Esophagus muscularis mucosa (tissue), 4 donors: ENCODE measurements around the gene RHNO1. TPM values are rescaled to one million over a fixed set of nuclear protein-coding genes. Genes with fewer than 3 reads are reported as not detected.

Experiments used
- DNase-seq: peaks from one replicate; pipeline ENCODE4 v3.0.0-alpha.2; 2017; ENCODE audit errors: extremely low spot score
- H3K27ac ChIP-seq, 4 donors: fragments of 200-600 bp; sonication (generic); replicated peaks in 1 of 4; 1 replicate in 3 of 4; 2 replicates in 1 of 4; pipeline ENCODE4 v1.5.1; 2016 to 2019; ENCODE audit warnings: mild to moderate bottlenecking in 1 of 4
- H3K27me3 ChIP-seq, 4 donors: fragments of 200-600 bp; sonication (generic); one replicate each; pipeline versions ENCODE4 v1.5.1 to v1.6.0; 2016 to 2019
- H3K36me3 ChIP-seq, 4 donors: fragments of 200-600 bp; sonication (generic); one replicate each; pipeline ENCODE4 v1.5.1; 2016 to 2019
- H3K4me1 ChIP-seq, 4 donors: fragments of 200-600 bp; sonication (generic); one replicate each; pipeline ENCODE4 v1.5.1; 2016 to 2019
- H3K4me3 ChIP-seq, 4 donors: fragments of 200-600 bp; sonication (generic); 1 replicate in 2 of 4; 2 replicates in 2 of 4; pipeline ENCODE4 v1.5.1; 2016 to 2019; ENCODE audit warnings: mild to moderate bottlenecking in 4 of 4, moderate library complexity in 1 of 4
- H3K9me3 ChIP-seq, 4 donors: fragments of 200-600 bp; sonication (generic); 1 replicate in 3 of 4; 2 replicates in 1 of 4; pipeline ENCODE4 v1.5.1; 2016 to 2019
- EP300 ChIP-seq: sonication (generic); formaldehyde crosslinking; IDR thresholded peaks from one replicate; pipeline ENCODE4 v1.6.1; 2017; ENCODE audit warnings: antibody characterized with exemption
- POLR2A ChIP-seq: fragments of 450-650 bp; IDR thresholded peaks from one replicate; pipeline ENCODE4 v1.6.1; 2017; ENCODE audit warnings: antibody characterized with exemption, moderate library complexity, mild to moderate bottlenecking, low read depth
- POLR2AphosphoS5 ChIP-seq, 2 donors: sonication (generic); formaldehyde crosslinking; IDR thresholded peaks; one replicate each; pipeline ENCODE4 v1.6.1; 2017; ENCODE audit warnings: antibody characterized with exemption in 2 of 2
- WGBS: methylation state at CpG from one replicate; pipeline ENCODE4 v1.1.5; 2018; 5-methylcytosine and 5-hydroxymethylcytosine counted together
- intact Hi-C: fragments of 100-400 bp; cut with DNase I; formaldehyde crosslinking; loops from one replicate; pipeline ENCODE4 v1.15.1; 2023
- total RNA-seq, 4 donors: library from RNA; depleted of rRNA; stranded (reverse); fragments of >200 nt; gene quantifications; one replicate each; pipeline versions ENCODE4 v1.1.0 to v1.2.1, GENCODE V29; 2016
- TF ChIP-seq, protein P1 (sequence below), 3 experiments: fragments of 200-600 bp in 2 of 3; fragments of 450-650 bp in 1 of 3; sonication (generic) in 2 of 3; IDR thresholded peaks; one replicate each; pipeline ENCODE4 v1.5.1; 2017 to 2019; ENCODE audit warnings: antibody characterized with exemption in 3 of 3, mild to moderate bottlenecking in 2 of 3, moderate library complexity in 1 of 3

The RHNO1 gene
- total RNA-seq, 4 donors from 2014 or later: 7.1 to 9.7 (median 8.9) TPM

DNA sequence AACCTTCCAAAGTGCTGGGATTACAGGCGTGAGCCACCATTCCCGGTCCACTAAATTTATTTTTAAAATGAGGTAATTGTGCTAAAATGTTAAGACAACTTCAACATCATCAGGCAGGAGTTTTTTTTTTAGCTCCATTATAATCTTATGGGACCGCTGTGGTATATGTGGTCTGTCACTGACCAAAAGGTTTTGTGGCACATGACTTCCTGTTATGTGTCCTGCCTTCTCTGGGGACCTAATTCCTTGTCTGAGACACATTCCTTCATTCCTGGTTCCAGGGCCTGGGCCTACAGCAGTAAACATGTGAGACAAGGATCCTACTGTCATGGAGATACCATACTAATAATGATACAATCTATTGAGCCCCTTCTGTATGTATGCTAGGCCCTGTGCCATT is 25.1 kb upstream of the RHNO1 start:
- peaks cover 0 to 8% (median 0%) of the 10 kb centered on the region in 4 donors for H3K36me3 ChIP-seq
- 79% methylated on average over 3 of the region's 3 CpGs for WGBS
- no peak overlapping the region for H3K4me3 ChIP-seq
- H3K27me3 ChIP-seq: no peaks in the 10 kb centered on the region
- intact Hi-C loops: loop anchor here (5.0 to 10.0 kb wide), 2 partner anchors 93 to 190 kb away; no protein-coding TSS in a partner anchor
- H3K4me1 ChIP-seq: peaks cover 0 to 9% (median 4%) of the 10 kb centered on the region in 4 donors
- no peak for DNase-seq
- TF ChIP-seq POLR2A (no peak), EP300 (no peak), POLR2AphosphoS5 (IDR thresholded peaks at IDR 0.05) (no peak)
- TF ChIP-seq, protein P1, sequence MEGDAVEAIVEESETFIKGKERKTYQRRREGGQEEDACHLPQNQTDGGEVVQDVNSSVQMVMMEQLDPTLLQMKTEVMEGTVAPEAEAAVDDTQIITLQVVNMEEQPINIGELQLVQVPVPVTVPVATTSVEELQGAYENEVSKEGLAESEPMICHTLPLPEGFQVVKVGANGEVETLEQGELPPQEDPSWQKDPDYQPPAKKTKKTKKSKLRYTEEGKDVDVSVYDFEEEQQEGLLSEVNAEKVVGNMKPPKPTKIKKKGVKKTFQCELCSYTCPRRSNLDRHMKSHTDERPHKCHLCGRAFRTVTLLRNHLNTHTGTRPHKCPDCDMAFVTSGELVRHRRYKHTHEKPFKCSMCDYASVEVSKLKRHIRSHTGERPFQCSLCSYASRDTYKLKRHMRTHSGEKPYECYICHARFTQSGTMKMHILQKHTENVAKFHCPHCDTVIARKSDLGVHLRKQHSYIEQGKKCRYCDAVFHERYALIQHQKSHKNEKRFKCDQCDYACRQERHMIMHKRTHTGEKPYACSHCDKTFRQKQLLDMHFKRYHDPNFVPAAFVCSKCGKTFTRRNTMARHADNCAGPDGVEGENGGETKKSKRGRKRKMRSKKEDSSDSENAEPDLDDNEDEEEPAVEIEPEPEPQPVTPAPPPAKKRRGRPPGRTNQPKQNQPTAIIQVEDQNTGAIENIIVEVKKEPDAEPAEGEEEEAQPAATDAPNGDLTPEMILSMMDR (IDR thresholded peaks at IDR 0.05): no peak
- H3K9me3 ChIP-seq: no peaks in the 10 kb centered on the region
- no peak overlapping the region for H3K27ac ChIP-seq

DNA sequence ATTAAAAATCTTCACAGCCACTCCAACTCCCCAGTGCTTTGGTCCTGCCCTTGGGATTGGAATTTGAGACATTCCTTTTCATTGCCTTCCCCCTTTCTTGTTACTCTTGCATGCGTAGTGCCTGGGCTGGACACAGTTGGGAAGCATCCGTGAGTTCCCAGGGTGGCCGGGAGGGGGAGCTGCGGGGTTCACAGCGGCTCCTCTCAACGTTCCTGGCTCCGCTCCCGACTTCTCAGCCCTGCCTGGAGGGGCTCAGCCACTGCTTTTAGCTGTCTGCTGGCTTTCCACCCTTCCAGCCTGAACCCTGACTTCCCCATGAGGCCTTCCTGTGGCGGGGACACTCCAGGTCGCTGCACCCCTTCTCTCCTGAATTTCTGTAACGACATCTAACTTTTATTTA is 23.4 kb upstream of the RHNO1 start:
- peaks cover 0 to 9% (median 4%) of the 10 kb centered on the region in 4 donors for H3K4me1 ChIP-seq
- H3K36me3 ChIP-seq: peaks cover 0 to 11% (median 9%) of the 10 kb centered on the region in 4 donors
- DNase-seq: peak; percentile 94
- H3K4me3 ChIP-seq: peak overlapping the region in 1 of 4 donors; percentile 20
- no peaks in the 10 kb centered on the region for H3K27me3 ChIP-seq
- no peak overlapping the region for H3K27ac ChIP-seq
- H3K9me3 ChIP-seq: no peaks in the 10 kb centered on the region
- intact Hi-C loops: loop anchor here (5.0 to 10.0 kb wide), 2 partner anchors 91 to 189 kb away; no protein-coding TSS in a partner anchor
- 13% methylated on average over 11 of the region's 11 CpGs for WGBS
- TF ChIP-seq POLR2A (no peak), POLR2AphosphoS5 (IDR thresholded peaks at IDR 0.05) (no peak), EP300 (no peak)
- TF ChIP-seq, protein P1 (IDR thresholded peaks at IDR 0.05): peak; percentile 71 to 91 (median 76)

DNA sequence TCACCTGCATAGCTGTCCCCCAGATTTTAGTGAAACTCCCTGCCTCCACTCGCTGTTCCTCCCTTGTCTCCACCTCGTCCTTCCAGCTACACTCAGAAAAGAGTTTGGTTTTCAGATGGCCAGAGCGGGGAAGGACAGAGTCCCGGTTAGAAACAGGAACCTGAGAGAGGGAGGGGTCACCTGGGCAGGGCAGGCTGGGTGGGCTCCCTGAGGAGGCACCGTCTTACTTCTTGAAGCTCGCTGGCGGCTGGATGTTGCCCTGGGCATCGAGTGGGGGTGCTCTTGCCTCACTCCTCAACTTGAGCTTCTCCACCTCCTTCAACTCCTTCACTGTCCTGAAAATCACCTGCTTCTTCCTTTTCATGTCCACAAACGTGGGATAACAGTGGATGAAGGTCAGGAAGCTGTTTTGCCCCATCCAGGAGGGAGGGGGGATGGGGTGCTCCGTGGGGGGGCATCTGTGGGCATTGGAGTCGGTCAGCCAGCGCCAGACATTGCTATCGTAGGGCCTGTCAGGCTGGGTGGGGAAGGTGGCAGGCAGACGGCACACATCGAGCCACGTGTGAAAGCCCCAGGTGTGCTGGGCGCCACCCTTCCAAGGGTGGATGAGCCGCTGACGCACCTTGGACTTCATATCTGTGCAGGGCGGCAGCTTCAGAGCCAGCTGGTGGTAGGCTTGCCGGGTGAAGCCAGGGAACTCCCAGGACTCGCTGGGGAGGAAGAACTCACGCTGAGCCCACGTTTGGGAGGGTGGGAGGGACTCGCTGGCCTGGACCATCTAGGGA is 22.2 kb upstream of the RHNO1 start:
- intact Hi-C loops: loop anchor here (5.0 to 10.0 kb wide), 2 partner anchors 90 to 187 kb away; no protein-coding TSS in a partner anchor
- no peak for DNase-seq
- peaks cover 0 to 9% (median 4%) of the 10 kb centered on the region in 4 donors for H3K4me1 ChIP-seq
- H3K27ac ChIP-seq: no peak overlapping the region
- H3K36me3 ChIP-seq: peaks cover 0 to 11% (median 9%) of the 10 kb centered on the region in 4 donors
- H3K4me3 ChIP-seq: no peak overlapping the region
- WGBS: 96% methylated on average over 22 of the region's 25 CpGs
- no peaks in the 10 kb centered on the region for H3K9me3 ChIP-seq
- TF ChIP-seq POLR2A (no peak), EP300 (no peak), POLR2AphosphoS5 (IDR thresholded peaks at IDR 0.05) (no peak)
- TF ChIP-seq, protein P1 (IDR thresholded peaks at IDR 0.05): no peak
- H3K27me3 ChIP-seq: no peaks in the 10 kb centered on the region

DNA sequence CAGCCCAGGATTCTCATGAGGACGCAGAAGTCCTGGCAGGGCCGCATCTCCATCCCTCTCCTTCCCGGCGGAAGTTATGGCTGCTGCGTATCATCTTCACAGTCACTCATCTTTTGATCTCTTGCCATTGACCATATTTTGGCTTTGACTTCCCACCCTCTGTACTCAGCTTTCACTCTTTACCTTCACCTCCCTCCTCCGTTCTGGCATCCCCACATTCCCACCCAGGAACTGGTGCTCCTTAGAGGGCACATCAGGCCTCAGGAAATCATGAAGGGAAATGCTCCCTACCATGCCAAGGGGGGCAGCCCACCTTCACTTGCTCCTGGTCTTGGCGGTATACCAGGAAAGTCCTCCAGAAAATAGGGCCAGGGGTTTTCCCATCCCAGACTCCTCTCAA is 21.5 kb upstream of the RHNO1 start:
- Histone ChIP-seq H3K4me1 (peaks cover 0 to 9% (median 4%) of the 10 kb centered on the region in 4 donors), H3K4me3 (no peak overlapping the region), H3K9me3 (no peaks in the 10 kb centered on the region), H3K27ac (no peak overlapping the region), H3K36me3 (peaks cover 0 to 11% (median 9%) of the 10 kb centered on the region in 4 donors), H3K27me3 (no peaks in the 10 kb centered on the region)
- intact Hi-C loops: loop anchor here (10.0 kb wide), 1 partner anchor 89 kb away; no protein-coding TSS in a partner anchor
- no peak for DNase-seq
- no peak for TF ChIP-seq POLR2AphosphoS5 (IDR thresholded peaks at IDR 0.05)
- no peak for TF ChIP-seq EP300
- TF ChIP-seq, protein P1 (IDR thresholded peaks at IDR 0.05): no peak
- no peak for TF ChIP-seq POLR2A
- 91% methylated on average over 7 of the region's 7 CpGs for WGBS
